Skeletal muscle cell (primary cell): ENCODE results near the gene NCOA3.
"Not testable (repeated sequence)": the region's sequence is repeated elsewhere in the genome, so short reads cannot be mapped to it uniquely, and the experiment has no call there.

Experiments
- DNase-seq: peaks from one replicate; pipeline ENCODE4 v3.0.0-alpha.2; 2010; ENCODE audit warnings: low read depth
- H3K4me3 ChIP-seq: 2 replicates; pipeline ENCODE4 v1.5.1; 2011; ENCODE audit warnings: low read depth, mild to moderate bottlenecking, control low read depth, low read length, moderate library complexity

Gene NCOA3

DNA sequence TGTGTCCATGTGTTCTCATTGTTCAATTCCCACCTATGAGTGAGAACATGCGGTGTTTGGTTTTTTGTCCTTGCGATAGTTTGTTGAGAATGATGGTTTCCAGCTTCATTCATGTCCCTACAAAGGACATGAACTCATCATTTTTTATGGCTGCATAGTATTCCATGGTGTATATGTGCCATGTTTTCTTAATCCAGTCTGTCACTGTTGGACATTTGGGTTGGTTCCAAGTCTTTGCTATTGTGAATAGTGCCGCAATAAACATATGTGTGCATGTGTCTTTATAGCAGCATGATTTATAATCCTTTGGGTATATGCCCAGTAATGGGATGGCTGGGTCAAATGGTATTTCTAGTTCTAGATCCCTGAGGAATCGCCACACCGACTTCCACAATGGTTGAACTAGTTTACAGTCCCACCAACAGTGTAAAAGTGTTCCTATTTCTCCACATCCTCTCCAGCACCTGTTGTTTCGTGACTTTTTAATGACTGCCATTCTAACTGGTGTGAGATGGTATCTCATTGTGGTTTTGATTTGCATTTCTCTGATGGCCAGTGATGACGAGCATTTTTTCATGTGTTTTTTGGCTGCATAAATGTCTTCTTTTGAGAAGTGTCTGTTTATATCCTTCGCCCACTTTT, 52.0 kb downstream of the NCOA3 start:
- DNase-seq, H3K4me3 ChIP-seq: not testable (repeated sequence)

DNA sequence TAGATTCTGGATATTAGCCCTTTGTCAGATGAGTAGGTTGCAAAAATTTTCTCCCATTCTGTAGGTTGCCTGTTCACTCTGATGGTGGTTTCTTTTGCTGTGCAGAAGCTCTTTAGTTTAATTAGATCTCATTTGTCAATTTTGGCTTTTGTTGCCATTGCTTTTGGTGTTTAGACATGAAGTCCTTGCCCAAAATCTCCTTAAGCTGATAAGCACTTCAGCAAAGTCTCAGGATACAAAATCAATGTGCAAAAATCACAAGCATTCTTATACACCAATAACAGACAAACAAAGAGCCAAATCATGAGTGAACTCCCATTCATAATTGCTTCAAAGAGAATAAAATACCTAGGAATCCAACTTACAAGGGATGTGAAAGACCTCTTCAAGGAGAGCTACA, 52.6 kb downstream of the NCOA3 start:
- not testable (repeated sequence) for DNase-seq, H3K4me3 ChIP-seq

DNA sequence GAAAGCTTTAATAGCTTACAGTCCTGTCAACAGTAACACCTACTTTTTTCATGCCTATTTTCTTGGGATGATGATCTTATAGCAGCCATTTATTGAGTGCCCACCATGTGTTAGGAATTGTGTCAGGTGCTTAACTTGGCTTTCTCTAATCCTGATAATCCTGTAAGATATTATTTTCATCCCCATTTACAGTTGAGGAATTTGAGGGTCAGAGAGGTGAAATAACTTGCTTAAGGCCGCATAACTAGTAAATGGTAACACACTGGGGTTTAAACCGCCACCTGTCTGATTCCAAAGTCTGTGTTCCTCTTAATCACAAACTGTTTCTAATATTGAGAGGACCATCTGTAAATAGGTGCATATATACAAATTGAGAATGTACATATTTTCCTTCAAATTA, 55.5 kb downstream of the NCOA3 start:
- no peak overlapping the region for H3K4me3 ChIP-seq
- DNase-seq, result no peak

DNA sequence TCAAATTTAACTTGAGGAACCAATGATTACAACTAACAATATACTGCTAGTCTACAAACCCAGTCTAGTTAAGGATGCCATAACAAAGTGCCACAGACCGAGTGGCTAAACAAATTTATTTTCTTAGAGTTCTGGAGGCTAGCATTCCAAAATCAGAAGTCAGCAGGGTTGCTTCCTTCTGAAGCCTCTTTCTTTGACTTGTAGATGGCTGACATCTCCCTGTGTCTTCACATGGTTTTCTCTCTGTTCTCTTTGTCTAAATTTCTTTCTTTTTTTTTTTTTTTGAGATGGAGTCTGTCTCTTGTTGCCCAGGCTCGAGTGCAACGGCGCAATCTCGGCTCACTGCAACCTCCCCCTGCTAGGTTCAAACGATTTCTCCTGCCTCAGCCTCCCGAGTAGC, 56.1 kb downstream of the NCOA3 start:
- no peak for DNase-seq
- no peak overlapping the region for H3K4me3 ChIP-seq

DNA sequence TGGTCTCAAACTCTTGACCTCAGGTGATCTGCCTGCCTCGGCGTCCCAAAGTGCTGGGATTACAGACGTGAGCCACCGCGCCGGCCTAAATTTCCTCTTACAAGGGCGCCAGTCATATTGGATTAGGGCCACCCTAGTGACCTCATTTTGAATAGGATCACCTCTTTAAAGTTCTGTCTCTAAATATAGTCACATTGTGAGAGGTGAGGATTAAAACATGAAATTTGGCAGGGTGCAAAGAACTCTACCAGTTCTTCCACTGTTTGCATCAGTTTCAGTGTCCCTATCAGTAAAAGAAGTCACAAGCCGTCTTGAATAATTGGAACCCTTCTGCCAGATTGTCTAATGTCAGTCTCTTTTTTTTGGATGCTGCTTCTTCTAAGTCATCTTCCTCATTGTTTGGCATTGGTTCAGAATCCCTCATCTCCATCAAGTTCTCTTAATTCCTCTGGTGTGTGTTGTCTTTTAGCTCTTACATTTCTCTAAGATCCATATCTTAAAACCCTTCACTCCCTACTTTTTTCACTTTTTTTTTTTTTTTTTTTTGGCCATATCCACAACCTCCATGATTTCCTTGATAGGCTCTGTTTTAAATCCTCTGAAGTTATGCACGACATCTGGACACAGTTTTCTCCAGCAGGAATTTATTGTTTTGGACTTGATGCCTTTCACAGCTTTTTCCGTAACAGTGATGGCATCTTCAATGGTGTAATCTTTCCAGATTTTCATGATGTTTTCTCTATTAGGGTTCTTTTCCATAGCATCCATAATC, 56.8 kb downstream of the NCOA3 start:
- no peak overlapping the region for H3K4me3 ChIP-seq
- DNase-seq, result no peak

DNA sequence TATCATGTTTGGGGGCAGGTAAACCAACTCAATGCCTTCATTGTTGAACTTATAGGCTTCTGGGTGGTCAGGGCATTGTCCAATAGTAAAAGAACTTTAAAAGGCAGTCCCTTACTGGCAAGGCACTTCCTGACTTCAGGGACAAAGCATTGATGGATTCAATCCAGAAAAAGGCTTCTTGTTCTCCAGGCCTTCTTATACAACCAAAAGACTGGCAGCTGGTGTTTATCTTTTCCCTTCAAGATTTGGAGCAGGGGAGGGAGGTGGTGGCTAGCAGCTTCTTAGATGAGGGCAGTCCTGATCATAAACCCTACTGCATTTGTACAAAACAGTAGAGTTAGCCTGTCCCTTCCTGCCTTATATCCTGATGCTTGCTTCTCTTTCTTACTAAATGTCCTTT, 57.5 kb downstream of the NCOA3 start:
- no peak overlapping the region for H3K4me3 ChIP-seq
- no peak for DNase-seq

DNA sequence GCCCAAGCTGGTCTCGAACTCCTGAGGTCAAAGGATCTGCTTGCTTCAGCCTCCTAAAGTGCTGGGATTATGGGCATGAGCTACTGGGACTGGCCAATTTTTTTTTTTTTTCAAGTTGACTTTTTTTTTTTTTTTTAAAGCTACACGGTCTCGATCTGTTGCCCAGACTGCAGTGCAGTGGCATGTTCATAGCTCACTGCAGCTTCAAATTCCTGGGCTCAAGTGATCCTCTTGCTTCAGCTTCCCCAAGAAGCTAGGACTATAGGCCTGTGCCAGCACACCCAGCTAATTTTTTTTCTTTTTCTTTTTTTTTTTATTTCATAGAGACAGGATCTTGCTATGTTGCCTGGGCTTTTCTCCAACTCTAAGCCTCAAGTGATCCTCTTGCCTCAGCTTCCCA, 59.5 kb downstream of the NCOA3 start:
- no peak for DNase-seq

DNA sequence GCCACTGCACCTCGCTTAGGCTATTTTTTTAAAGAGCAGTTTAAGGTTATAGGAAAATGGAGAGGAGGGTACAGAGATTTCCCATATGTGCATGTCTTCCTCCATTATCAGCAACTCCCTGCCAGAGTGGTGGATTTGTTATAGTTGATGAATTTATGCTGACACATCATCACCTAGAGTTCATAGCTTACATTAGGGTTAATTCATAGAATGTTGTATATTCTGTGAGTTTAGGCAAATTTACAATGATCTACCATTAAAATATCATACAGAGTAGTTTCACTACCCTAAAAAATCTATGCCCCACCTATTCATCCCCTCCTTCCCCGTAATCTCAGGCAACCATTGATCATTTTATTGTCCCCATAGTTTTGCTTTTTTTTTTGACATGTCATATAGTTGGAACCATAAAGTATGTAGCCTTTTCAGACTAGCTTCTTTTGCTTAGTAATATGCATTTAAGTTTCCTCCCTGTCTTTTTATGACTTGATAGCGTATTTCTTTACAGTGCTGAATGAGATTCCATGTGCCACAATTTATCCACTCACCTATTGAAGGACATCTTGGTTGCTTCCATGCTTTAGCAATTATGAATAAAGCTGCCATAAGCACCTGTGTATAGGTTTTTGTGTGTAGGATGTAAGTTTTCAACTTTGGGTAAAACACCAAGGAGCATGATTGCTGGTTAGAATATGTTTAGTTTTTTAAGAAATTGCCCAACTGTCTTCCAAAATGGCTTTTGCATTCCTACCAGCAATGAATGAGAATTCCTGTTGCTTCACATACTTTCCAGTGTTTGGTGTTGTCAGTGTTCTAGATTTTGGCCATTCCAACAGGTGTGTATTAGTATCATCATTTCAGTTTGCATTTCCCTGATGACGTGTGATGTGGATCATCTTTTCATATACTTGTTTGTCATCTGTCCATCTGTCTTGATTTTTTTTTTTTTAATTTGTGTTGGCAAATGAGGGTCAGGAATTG, 60.2 kb downstream of the NCOA3 start:
- no peak for DNase-seq
- no peak overlapping the region for H3K4me3 ChIP-seq

More for the DNA sequence above, 59.5 kb downstream of the NCOA3 start:
- H3K4me3 ChIP-seq, result no peak overlapping the region

DNA sequence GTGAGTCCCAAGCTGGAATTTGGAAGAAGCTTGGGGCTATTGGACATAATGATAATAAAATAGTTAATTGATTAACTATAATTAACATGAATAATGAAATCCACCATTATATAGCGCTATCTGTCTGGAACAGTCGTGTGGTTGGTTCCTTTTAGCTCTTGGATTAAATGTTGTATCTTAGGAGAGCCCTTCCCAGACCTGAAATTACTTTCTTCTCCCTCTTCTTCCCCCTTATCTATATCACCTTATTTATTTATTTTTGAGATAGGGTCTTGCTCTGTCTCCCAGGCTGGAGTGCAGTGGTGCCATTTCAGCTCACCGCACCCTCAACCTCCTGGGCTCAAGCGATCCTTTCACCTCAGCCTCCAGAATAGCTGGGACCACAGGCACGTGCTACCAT, 64.6 kb downstream of the NCOA3 start:
- H3K4me3 ChIP-seq, result no peak overlapping the region
- DNase-seq, result no peak

DNA sequence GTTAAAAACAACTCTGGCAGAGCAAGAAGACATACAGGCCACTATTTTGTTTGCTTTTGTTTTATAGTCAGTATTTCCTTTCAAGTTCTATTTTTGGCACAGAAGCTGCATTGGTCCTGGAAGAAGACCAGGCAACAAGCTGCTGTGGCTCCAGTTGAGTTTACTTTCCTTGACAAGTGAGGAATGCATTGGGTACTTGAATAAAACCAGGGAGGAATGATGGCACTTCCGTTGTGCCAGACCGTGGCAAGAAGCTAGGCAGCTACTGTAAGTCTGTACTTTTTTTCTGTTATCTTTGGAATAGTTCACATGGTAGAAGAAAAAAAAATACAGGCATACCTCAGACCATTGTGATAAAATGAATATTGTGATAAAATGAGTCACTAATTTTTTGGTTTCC, 66.3 kb downstream of the NCOA3 start:
- H3K4me3 ChIP-seq, result no peak overlapping the region
- no peak for DNase-seq

DNA sequence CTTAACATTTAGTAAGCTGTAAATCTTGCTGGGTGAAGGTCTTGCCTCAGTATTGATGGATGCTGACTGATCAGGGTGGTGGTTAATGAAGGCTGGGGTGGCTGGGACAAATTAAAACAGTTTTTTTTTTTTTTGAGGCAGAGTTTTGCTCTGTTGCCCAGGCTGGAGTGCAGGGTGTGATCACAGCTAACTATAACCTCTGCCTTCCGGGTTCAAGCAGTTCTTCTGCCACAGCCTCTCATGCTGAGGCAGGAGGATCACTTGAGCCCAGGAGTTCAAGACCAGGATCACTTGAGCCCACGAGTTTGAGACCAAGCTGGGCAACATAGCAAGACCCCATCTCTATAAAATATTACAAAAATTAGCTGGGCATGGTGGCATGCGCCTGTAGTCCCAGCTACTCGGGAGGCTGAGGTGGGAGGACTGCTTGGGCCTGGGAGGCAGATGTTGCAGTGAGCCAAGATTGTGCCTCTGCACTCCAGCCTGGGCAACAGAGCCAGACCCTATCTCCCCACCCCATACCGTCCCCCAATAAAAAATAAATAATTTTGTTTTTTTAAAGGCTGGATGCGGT, 67.2 kb downstream of the NCOA3 start:
- DNase-seq, result no peak

DNA sequence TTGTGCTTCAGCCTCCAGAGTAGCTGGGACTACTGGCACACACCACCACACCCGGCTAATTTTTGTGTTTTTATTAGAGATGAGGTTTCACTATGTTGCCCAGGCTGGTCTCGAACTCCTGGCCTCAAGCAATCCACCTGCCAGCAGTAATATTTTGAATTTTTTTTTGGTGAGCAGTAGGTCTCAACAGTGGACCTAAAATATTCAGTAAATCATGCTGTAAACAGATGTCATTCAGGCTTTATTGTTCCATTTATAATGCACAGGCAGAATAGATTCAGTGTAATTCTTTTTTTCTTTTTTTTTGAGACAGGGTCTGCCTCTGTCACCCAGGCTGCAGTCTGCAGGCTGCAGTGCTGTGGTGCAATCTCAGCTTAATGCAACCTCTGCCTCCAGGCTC, 69.7 kb downstream of the NCOA3 start:
- no peak overlapping the region for H3K4me3 ChIP-seq
- DNase-seq, result no peak

More for the DNA sequence above, 67.2 kb downstream of the NCOA3 start:
- H3K4me3 ChIP-seq, result no peak overlapping the region

DNA sequence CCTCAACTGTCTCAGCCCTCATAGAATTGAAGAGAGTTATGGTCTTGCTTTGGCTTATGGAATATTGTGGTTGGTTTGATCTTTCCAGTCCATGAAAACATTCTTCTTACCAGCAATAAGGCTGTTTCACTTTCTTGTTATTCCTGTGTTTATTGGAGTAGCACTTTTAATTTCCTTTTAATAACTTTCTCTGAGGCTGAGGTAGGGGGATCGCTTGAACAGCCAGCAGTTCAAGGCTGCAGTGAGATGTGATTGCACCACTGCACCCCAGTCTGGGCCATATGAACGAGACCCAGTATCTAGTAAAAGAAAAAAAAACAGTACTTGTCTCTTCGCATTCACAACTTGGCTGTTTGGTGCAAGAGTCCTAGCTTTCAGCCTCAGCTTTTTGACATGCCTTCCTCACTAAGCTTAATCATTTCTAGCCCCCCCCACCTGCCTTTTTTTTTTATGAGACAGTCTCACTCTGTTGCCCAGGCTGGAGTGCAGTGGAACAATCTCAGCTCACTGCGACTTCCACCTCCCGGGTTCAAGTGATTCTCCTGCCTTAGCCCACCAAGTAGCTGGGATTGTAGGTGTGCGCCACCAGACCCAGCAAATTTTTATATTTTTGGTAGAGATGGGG, 70.5 kb downstream of the NCOA3 start:
- H3K4me3 ChIP-seq, result no peak overlapping the region
- no peak for DNase-seq

DNA sequence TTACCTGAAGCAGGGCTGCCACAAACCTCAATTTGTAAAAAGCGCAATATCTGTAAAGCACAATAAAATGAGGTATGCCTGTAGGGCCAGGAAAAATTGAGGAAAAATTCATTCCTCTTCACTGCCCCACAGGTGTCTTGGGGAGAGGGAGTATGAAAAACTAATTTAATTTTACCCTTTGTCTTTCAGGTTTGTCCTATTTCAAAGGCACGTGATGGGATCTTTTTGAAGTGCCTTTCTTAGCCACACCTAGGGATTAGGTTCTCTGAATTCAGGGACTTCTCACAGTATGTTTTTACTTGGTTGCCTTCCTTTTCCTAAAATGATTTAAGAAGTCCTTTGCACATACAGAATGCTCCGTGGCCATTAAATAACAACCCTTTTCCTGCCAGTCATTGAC, 71.9 kb downstream of the NCOA3 start:
- DNase-seq, result no peak
- no peak overlapping the region for H3K4me3 ChIP-seq

DNA sequence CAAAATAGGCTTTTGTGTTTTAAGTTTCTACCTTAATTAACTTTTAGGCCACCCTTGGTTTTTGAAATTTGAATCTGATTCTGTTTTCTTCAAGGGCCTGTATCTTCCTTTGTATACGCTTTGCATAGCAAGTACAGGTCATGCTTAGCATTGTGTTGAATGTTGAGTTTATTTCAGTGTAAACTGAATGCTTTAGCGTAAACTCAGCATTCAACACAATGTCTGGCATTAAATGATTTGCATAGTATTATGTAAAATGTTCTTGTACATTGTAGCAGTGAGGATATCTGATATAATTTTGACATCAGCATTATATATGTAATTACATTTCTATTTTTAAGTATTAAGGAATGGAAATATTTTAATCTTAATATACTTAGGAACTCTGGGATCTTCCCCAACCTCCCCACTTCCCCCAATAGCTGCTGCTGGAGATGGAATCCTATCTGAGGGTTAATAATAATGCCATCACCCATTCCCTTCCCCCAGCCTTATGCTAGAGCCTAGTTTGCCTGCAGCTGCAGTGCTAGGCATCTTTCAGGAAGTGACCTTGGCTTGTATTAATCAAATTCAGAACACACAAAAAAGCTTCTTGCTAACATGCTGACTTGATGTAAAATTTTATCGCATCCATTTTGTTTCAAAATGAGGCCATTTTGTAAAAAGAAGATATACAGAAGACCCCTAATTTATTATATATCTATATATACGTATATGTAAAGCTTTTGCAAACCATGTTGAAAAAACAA, 73.1 kb downstream of the NCOA3 start:
- no peak for DNase-seq
- H3K4me3 ChIP-seq, result no peak overlapping the region

DNA sequence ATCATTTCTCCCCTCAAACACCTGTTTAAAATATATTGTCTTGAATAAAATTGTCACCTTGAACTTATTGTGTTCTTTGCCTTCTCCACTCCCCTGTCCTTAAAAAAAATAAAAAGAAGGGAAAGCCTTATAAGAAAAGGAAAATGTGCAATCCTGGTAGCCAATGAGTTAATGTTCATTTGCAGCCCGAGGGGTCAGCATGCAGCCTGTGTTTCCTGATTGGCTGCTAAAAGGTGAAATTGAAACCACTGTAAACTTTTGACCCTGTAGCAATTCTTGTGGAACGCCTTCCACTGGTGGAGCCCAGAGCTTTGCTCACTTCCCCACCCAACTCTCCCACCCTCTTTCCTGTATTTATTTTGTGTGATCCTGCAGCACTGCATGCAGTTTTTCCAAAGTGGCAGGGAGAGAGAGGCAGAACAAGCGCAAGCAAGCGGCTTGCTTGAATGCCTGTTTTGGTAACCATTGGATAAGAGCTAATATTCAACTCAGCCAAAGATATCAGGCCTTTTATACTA, 74.9 kb downstream of the NCOA3 start:
- H3K4me3 ChIP-seq, result no peak overlapping the region
- DNase-seq, result no peak

DNA sequence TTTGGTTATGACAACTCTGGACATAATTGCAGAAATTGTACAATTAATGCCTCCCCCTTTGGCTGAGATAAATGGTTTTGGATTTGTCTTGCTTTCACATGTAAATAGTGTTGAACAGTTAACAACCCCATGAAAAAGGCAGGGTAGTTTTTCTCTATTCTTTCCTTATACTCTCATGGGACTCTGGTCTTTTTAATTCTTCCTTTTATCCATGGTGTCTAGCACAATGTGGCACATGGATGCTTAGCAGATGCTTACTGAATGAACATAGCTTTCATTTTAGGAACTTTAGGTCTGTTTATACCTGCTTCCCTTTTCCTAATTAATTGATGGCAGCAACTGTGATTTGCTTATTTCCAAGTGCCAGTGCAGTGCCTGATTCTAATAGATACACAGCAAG, 75.6 kb downstream of the NCOA3 start:
- H3K4me3 ChIP-seq, result no peak overlapping the region

DNA sequence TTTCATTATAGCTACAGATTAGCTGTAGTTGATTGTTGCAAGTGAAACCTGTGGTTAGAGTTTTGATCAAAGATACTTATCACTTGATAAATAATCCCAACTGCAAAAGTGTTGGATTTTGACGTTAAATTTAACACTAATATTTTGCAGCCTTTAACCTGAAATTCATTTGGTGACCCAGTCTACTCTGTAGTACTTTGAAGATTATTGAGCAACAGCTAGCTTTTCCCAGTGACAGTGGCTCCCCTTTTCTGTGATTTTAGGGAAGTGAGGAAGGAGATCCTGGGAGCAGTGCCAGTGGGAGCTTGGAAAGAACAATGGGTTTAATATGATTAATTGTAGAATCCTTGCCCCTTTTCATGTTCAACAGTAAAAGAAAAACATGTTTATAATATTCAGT, 76.9 kb downstream of the NCOA3 start:
- DNase-seq, result no peak
- no peak overlapping the region for H3K4me3 ChIP-seq

More for the DNA sequence above, 75.6 kb downstream of the NCOA3 start:
- DNase-seq, result no peak
